Bronchial epithelial cell (primary cell): ENCODE data around the gene MAPKBP1. TPM values are rescaled to one million over a fixed set of nuclear protein-coding genes. Genes with fewer than 3 reads are reported as not detected.

ENCODE experiments used
- DNase-seq: peaks from one replicate; pipeline ENCODE4 v3.0.0-alpha.2; 2010; ENCODE audit warnings: low read depth
- FAIRE-seq: peaks from 2 replicates; lab custom pipeline; 2011; peaks lifted over from hg19 to GRCh38; lab: Jason Lieb, UNC
- H3K27me3 ChIP-seq: 2 replicates; pipeline ENCODE4 v1.5.1; 2011; ENCODE audit warnings: low read length; ENCODE audit not compliant: control insufficient read depth, insufficient read depth
- H3K36me3 ChIP-seq: 2 replicates; pipeline ENCODE4 v1.5.1; 2011; ENCODE audit warnings: low read length; ENCODE audit not compliant: control insufficient read depth, insufficient read depth
- H3K4me3 ChIP-seq: 2 replicates; pipeline ENCODE4 v1.5.1; 2011; ENCODE audit warnings: mild to moderate bottlenecking, low read depth, low read length, control low read depth
- CTCF ChIP-seq: IDR thresholded peaks from 2 replicates; pipeline ENCODE4 v1.5.1; 2011; ENCODE audit warnings: mild to moderate bottlenecking, moderate library complexity, low read length, control low read depth, inconsistent platforms; ENCODE audit not compliant: insufficient read depth, severe bottlenecking
- total RNA-seq: library from RNA; depleted of rRNA; stranded (reverse); fragments of >200 nt; gene quantifications from 2 replicates; pipeline ENCODE4 v1.2.1, GENCODE V29; 2014

MAPKBP1 gene
- total RNA-seq, 1 donor from 2014 or later = 12.9 TPM

GRCh38 chr15:41838400-41838897 lies 64.2 kb downstream of the MAPKBP1 start, which contains the start of gene PLA2G4B:
Gene PLA2G4B, plus strand, starts transcription at chr15:41838847. Its CDS starts 67 bp downstream, at chr15:41838914.
- Histone ChIP-seq H3K27me3 (no peaks in the 10 kb centered on the region), H3K36me3 (peaks cover 44% of the 10 kb centered on the region), H3K4me3 (no peak within 1 kb of the TSS)
- no peak for TF ChIP-seq CTCF
- peak; percentile 68 for DNase-seq
- peak; percentile 95 for FAIRE-seq

- no peak for FAIRE-seq
- Histone ChIP-seq H3K4me3 (no peak overlapping the region), H3K27me3 (no peaks in the 10 kb centered on the region), H3K36me3 (peaks cover 48% of the 10 kb centered on the region)
- no peak for TF ChIP-seq CTCF
- peak; percentile 20 for DNase-seq
These were observed 65.7 kb downstream of the MAPKBP1 start for GRCh38 chr15:41839781-41840491.

GRCh38 chr15:41840673-41841072 lies 66.4 kb downstream of the MAPKBP1 start:
- FAIRE-seq (no peak), DNase-seq (no peak)
- TF ChIP-seq CTCF = no peak
- no peaks in the 10 kb centered on the region for H3K27me3 ChIP-seq
- peaks cover 46% of the 10 kb centered on the region for H3K36me3 ChIP-seq
- no peak overlapping the region for H3K4me3 ChIP-seq

GRCh38 chr15:41841131-41841530 lies 66.8 kb downstream of the MAPKBP1 start:
- no peak for FAIRE-seq
- TF ChIP-seq CTCF = no peak
- no peak for DNase-seq
- Histone ChIP-seq H3K4me3 (no peak overlapping the region), H3K27me3 (no peaks in the 10 kb centered on the region), H3K36me3 (peaks cover 48% of the 10 kb centered on the region)

- Histone ChIP-seq H3K27me3 (no peaks in the 10 kb centered on the region), H3K36me3 (peaks cover 53% of the 10 kb centered on the region), H3K4me3 (no peak overlapping the region)
- FAIRE-seq (no peak), DNase-seq (no peak)
- no peak for TF ChIP-seq CTCF
These were observed 67.9 kb downstream of the MAPKBP1 start for GRCh38 chr15:41842229-41842628.
